T-cell (primary cell): Measurements from ENCODE around the gene PCDHB5. TPM values are rescaled to one million over a fixed set of nuclear protein-coding genes. Genes with fewer than 3 reads are reported as not detected.
"Not testable (repeated sequence)": the region's sequence is repeated elsewhere in the genome, so short reads cannot be mapped to it uniquely, and the experiment has no call there.

Experiments used
- ATAC-seq, 4 experiments: fragments of 200-7000 bp in 3 of 4; fragments of 150-1000 bp in 1 of 4; cut with Tn5 transposase; replicated peaks in 1 of 4; 1 replicate in 3 of 4; 2 replicates in 1 of 4; pipeline ENCODE4 v1.10.0; 2021; ENCODE audit warnings: moderate library complexity in 3 of 4, mild to moderate bottlenecking in 2 of 4, moderate number of reproducible peaks in 1 of 4
- CTCF ChIA-PET, 2 donors: fragments of 300-600 bp; sonication (Branson Sonifier 250); formaldehyde crosslinking; loops; one replicate each; lab custom pipeline; 2022; ENCODE audit warnings: antibody characterized with exemption in 2 of 2; lab: Charles Lee
- POLR2A ChIA-PET, 2 donors: fragments of 300-600 bp; sonication (Branson Sonifier 250); formaldehyde crosslinking; loops; one replicate each; lab custom pipeline; 2022; ENCODE audit warnings: antibody characterized with exemption in 2 of 2; lab: Charles Lee
- DNase-seq, 35 experiments: peaks; one replicate each; pipeline versions ENCODE4 v3.0.0 to v3.0.0-alpha.2; 2013 to 2023
- H3K27ac ChIP-seq: one replicate; pipeline ENCODE4 v1.5.1; 2013; ENCODE audit warnings: low read length
- H3K27me3 ChIP-seq, 2 experiments: replicated peaks in 1 of 2; 1 replicate in 1 of 2; 2 replicates in 1 of 2; pipeline versions ENCODE4 v1.6.1 to v1.7.0; 2013; ENCODE audit warnings: low read length in 1 of 2, mixed read lengths in 1 of 2; ENCODE audit not compliant: control insufficient read depth in 2 of 2, insufficient read depth in 2 of 2; ENCODE audit errors: extremely low read depth in 1 of 2
- H3K36me3 ChIP-seq, 2 donors: 1 replicate in 1 of 2; 2 replicates in 1 of 2; pipeline versions ENCODE4 v1.6.1 to v1.7.0; 2013; ENCODE audit warnings: low read length in 1 of 2; ENCODE audit not compliant: control insufficient read depth in 2 of 2, insufficient read depth in 1 of 2; ENCODE audit errors: extremely low read depth in 1 of 2
- H3K4me1 ChIP-seq, 2 experiments: 1 replicate in 1 of 2; 2 replicates in 1 of 2; pipeline versions ENCODE4 v1.6.1 to v1.7.0; 2013; ENCODE audit warnings: low read length in 2 of 2, mixed read lengths in 1 of 2; ENCODE audit not compliant: insufficient read depth in 2 of 2, control insufficient read depth in 1 of 2; ENCODE audit errors: extremely low read depth in 1 of 2
- H3K4me3 ChIP-seq, 2 donors: 1 replicate in 1 of 2; 2 replicates in 1 of 2; pipeline versions ENCODE4 v1.5.1 to v1.7.0; 2013; ENCODE audit warnings: mild to moderate bottlenecking in 2 of 2, low read length in 1 of 2, moderate library complexity in 1 of 2; ENCODE audit not compliant: control insufficient read depth in 1 of 2; ENCODE audit errors: extremely low read depth in 1 of 2
- H3K9me3 ChIP-seq: 2 replicates; pipeline ENCODE4 v1.7.0; 2013
- H3K27ac Mint-ChIP-seq, 2 donors: one replicate each; pipeline ENCODE4 v1.8.0; 2020 to 2021; ENCODE audit warnings: mild to moderate bottlenecking in 2 of 2, mixed read lengths in 2 of 2
- H3K27me3 Mint-ChIP-seq, 2 donors: one replicate each; pipeline ENCODE4 v1.8.0; 2021 to 2022; ENCODE audit warnings: mixed read lengths in 2 of 2
- H3K36me3 Mint-ChIP-seq: one replicate; pipeline ENCODE4 v1.8.0; 2021; ENCODE audit warnings: mixed read lengths
- H3K4me1 Mint-ChIP-seq, 3 donors: one replicate each; pipeline ENCODE4 v1.8.0; 2020 to 2022; ENCODE audit warnings: mixed read lengths in 3 of 3, mild to moderate bottlenecking in 1 of 3
- H3K4me3 Mint-ChIP-seq, 3 donors: one replicate each; pipeline ENCODE4 v1.8.0; 2020 to 2022; ENCODE audit warnings: mild to moderate bottlenecking in 3 of 3, mixed read lengths in 3 of 3, moderate library complexity in 3 of 3
- H3K9me3 Mint-ChIP-seq, 3 donors: one replicate each; pipeline ENCODE4 v1.8.0; 2020 to 2022; ENCODE audit warnings: mixed read lengths in 3 of 3
- WGBS: methylation state at CpG from one replicate; pipeline ENCODE4 v1.1.5; 2013; ENCODE audit warnings: missing lambda C conversion rate; ENCODE audit not compliant: insufficient coverage; 5-methylcytosine and 5-hydroxymethylcytosine counted together
- total RNA-seq, 35 experiments: library from RNA in 6 of 35; stranded (reverse) in 6 of 35; fragments of 120-200 nt in 1 of 35; gene quantifications; one replicate each; pipeline versions ENCODE4 v1.2.1 to v1.2.4 and lab custom pipeline; 2013 to 2026

The PCDHB5 gene
- total RNA-seq, 5 donors from 2014 or later (not counting 1 experiment from before 2014, with no cell fraction given), result 0.09 to 0.32 (median 0.30) TPM; not detected in 2

- no peak overlapping the region for H3K27ac Mint-ChIP-seq
These were observed 15.4 kb downstream of the PCDHB5 start for GRCh38 chr5:141150224-141150992.

GRCh38 chr5:141150993-141151325, 16.0 kb downstream of the PCDHB5 start:
- Histone ChIP-seq H3K9me3 (no peaks in the 10 kb centered on the region), H3K27ac (no peak overlapping the region), H3K36me3 (no peaks in the 10 kb centered on the region), H3K27me3 (peaks cover 7 to 24% of the 10 kb centered on the region in 2 experiments), H3K4me3 (no peak overlapping the region), H3K4me1 (no peaks in the 10 kb centered on the region)
- 43% methylated on average over 9 of the region's 13 CpGs for WGBS
- DNase-seq, result no peak
- Mint-ChIP-seq H3K27ac (no peak overlapping the region), H3K4me3 (no peak overlapping the region), H3K9me3 (peaks cover 6 to 30% (median 15%) of the 10 kb centered on the region in 3 donors), H3K4me1 (peaks cover 3 to 7% (median 5%) of the 10 kb centered on the region in 3 donors), H3K36me3 (peaks cover 4% of the 10 kb centered on the region), H3K27me3 (peaks cover 36 to 54% of the 10 kb centered on the region in 2 donors)
- CTCF ChIA-PET, result no interaction called here
- POLR2A ChIA-PET, result interaction anchor here in 1 of 2 donors (0.5 kb wide), 1 partner anchor 56 kb away, joined by 3 read pairs; no protein-coding TSS in a partner anchor
- no peak for ATAC-seq

More at GRCh38 chr5:141150224-141150992, 15.4 kb downstream of the PCDHB5 start:
- H3K27me3 ChIP-seq, result peaks cover 7 to 24% of the 10 kb centered on the region in 2 experiments
- WGBS, result 59% methylated on average over 33 of the region's 33 CpGs
- Mint-ChIP-seq H3K36me3 (peaks cover 4% of the 10 kb centered on the region), H3K27me3 (peaks cover 35 to 49% of the 10 kb centered on the region in 2 donors), H3K4me3 (peak overlapping the region in 1 of 3 donors; percentile 22), H3K9me3 (peaks cover 6 to 27% (median 15%) of the 10 kb centered on the region in 3 donors), H3K4me1 (peaks cover 3 to 7% (median 5%) of the 10 kb centered on the region in 3 donors)
- no peak overlapping the region for H3K4me3 ChIP-seq
- H3K4me1 ChIP-seq, result no peaks in the 10 kb centered on the region
- POLR2A ChIA-PET, result interaction anchor here (0.5 to 0.8 kb wide), 2 partner anchors 55 to 414 kb away, joined by 3 read pairs; no protein-coding TSS in a partner anchor
- CTCF ChIA-PET, result no interaction called here
- no peak for ATAC-seq
- no peaks in the 10 kb centered on the region for H3K36me3 ChIP-seq
- DNase-seq, result no peak
- H3K27ac ChIP-seq, result no peak overlapping the region
- no peaks in the 10 kb centered on the region for H3K9me3 ChIP-seq

- H3K36me3 Mint-ChIP-seq, H3K4me3 ChIP-seq, H3K36me3 ChIP-seq, H3K27ac ChIP-seq, H3K9me3 ChIP-seq, DNase-seq, POLR2A ChIA-PET, H3K4me3 Mint-ChIP-seq, H3K27ac Mint-ChIP-seq, CTCF ChIA-PET, H3K4me1 Mint-ChIP-seq, H3K4me1 ChIP-seq, ATAC-seq: not testable (repeated sequence)
- H3K27me3 ChIP-seq, result peaks cover 10 to 28% of the 10 kb centered on the region in 2 experiments
- WGBS, result 51% methylated on average over 21 of the region's 41 CpGs
- Mint-ChIP-seq H3K9me3 (peaks cover 6 to 34% (median 20%) of the 10 kb centered on the region in 3 donors), H3K27me3 (peaks cover 43 to 56% of the 10 kb centered on the region in 2 donors)
These were observed 16.6 kb downstream of the PCDHB5 start for GRCh38 chr5:141151632-141152031.

GRCh38 chr5:141152096-141152495, 17.1 kb downstream of the PCDHB5 start:
- peaks cover 47 to 60% of the 10 kb centered on the region in 2 donors for H3K27me3 Mint-ChIP-seq
- DNase-seq, H3K9me3 ChIP-seq, H3K36me3 ChIP-seq, H3K27ac Mint-ChIP-seq, CTCF ChIA-PET, ATAC-seq, H3K4me3 ChIP-seq, H3K36me3 Mint-ChIP-seq, H3K4me1 Mint-ChIP-seq, H3K4me3 Mint-ChIP-seq, H3K4me1 ChIP-seq, H3K27ac ChIP-seq, POLR2A ChIA-PET: not testable (repeated sequence)
- H3K9me3 Mint-ChIP-seq, result peaks cover 6 to 34% (median 21%) of the 10 kb centered on the region in 3 donors
- WGBS, result 40% methylated on average over 34 of the region's 36 CpGs
- peaks cover 10 to 28% of the 10 kb centered on the region in 2 experiments for H3K27me3 ChIP-seq

- Histone ChIP-seq H3K4me3 (no peak overlapping the region), H3K27me3 (peaks cover 9 to 29% of the 10 kb centered on the region in 2 experiments), H3K4me1 (no peaks in the 10 kb centered on the region), H3K36me3 (no peaks in the 10 kb centered on the region), H3K27ac (no peak overlapping the region), H3K9me3 (no peaks in the 10 kb centered on the region)
- H3K27me3 Mint-ChIP-seq, result peaks cover 38 to 57% of the 10 kb centered on the region in 2 donors
- H3K36me3 Mint-ChIP-seq, result peaks cover 7% of the 10 kb centered on the region
- ChIA-PET CTCF (no interaction called here), POLR2A (no interaction called here)
- H3K4me3 Mint-ChIP-seq, result no peak overlapping the region
- ATAC-seq, result no peak
- 23% methylated on average over 10 of the region's 21 CpGs for WGBS
- H3K9me3 Mint-ChIP-seq, result peaks cover 0 to 32% (median 27%) of the 10 kb centered on the region in 3 donors
- H3K27ac Mint-ChIP-seq, result no peak overlapping the region
- no peak for DNase-seq
- no peaks in the 10 kb centered on the region for H3K4me1 Mint-ChIP-seq
These were observed 20.8 kb downstream of the PCDHB5 start for GRCh38 chr5:141155540-141156374.

- H3K27me3 Mint-ChIP-seq, result peaks cover 35 to 47% of the 10 kb centered on the region in 2 donors
- POLR2A ChIA-PET, ATAC-seq: not testable (repeated sequence)
These were observed 22.4 kb downstream of the PCDHB5 start for GRCh38 chr5:141157356-141157755.

More at GRCh38 chr5:141157356-141157755, 22.4 kb downstream of the PCDHB5 start:
- H3K27me3 ChIP-seq, result peaks cover 6 to 21% of the 10 kb centered on the region in 2 experiments
- H3K4me3 ChIP-seq, H3K27ac ChIP-seq, CTCF ChIA-PET, H3K9me3 ChIP-seq, DNase-seq, H3K36me3 ChIP-seq, H3K4me3 Mint-ChIP-seq, H3K27ac Mint-ChIP-seq, H3K4me1 ChIP-seq, H3K36me3 Mint-ChIP-seq, H3K4me1 Mint-ChIP-seq: not testable (repeated sequence)
- H3K9me3 Mint-ChIP-seq, result peaks cover 0 to 26% (median 18%) of the 10 kb centered on the region in 3 donors
- 40% methylated on average over 21 of the region's 38 CpGs for WGBS
